GM19438 (cell line): Measurements from ENCODE around the gene LIMA1.

Source experiments
- ATAC-seq: cut with Tn5 transposase; IDR thresholded peaks from one replicate; pipeline ENCODE4 v1.9.1; 2021; ENCODE audit warnings: low read depth; ENCODE audit not compliant: unreplicated experiment

LIMA1 gene

GRCh38 chr12:50192236-50192635 lies 91.1 kb downstream of the LIMA1 start:
- ATAC-seq, result no peak

GRCh38 chr12:50190859-50191258 lies 92.5 kb downstream of the LIMA1 start:
- ATAC-seq, result no peak

GRCh38 chr12:50188875-50189575 lies 94.3 kb downstream of the LIMA1 start:
- no peak for ATAC-seq

DNA sequence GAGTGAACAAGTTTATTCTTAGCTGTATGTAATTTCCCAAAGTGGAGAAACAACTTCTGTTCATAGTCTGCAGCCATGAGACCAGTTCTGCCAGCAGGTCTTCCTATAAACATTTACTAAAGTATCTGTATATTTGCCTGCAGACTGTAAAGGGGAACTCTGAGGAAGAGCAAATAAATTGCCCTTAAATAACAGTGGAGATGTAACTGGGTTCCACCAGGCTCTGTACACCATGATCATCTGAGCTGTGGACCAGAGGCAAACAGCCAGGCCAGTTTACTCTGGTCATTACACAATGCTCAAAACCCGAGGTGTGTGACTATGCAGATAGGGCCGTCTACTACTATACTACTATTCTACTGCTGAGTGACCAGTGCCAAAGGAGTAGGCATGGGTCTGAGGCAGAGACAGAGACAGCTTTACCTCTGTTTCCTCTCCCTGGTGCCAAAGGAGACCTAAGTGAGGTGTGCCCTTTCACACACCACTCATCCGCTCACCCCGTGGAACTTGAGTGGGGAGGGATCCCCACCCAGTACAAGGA lies 95.0 kb downstream of the LIMA1 start:
- ATAC-seq, result no peak

DNA sequence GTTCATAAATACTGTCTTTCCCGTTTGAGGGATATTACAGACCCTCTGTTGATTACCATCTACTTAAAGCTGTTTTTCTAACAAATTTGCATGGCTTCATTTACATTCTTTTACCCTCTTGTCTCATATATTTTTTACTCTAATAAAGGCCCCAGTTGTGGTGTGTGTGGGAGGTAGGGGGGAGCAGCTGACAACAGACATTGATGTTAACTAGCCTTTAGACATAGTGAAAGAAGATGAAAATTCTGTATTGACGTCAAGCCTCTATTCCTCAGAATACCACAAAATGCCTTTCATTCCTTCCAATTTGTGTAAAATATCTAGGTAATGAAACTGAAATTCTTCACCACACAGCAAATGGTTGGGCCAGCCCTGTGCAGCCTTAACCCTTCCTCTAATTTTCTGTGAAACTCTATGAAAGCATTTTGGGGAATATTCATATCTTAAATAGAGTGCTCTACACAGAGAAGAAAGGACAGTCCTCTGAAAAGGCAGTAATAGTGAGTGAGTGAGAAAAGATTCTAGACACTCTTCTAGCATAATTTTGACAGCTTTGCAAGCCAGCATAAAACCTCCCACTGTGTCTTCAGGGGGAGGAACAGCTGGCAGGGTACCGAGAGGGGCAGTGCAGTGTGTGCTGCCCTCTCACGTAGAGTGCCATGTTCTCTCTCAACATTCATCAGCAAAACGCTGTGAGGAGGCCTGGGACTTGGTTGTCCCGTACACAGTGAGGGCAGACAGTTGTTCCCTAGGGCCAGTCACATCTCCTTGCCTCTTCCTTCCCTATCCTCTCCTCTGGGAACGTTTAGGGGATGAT lies 96.0 kb downstream of the LIMA1 start:
- no peak for ATAC-seq

DNA sequence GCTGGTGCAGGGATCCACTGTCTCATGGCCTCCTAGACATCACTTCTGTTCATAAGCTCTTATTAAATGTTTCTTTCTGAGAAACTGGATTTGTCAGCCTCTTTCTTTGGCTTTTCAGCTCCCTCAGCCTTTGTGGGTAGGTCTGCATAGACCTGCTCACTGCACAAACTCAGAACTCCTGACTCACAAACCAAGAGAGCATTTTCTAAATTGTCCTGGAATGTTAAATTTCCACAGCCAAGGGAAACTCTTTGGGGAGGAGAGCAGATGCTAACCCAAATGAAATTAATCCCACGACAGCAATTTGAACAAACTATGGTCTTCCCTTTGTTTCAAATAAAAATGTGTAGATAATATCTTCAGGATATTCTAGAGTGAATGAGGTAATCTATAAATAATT lies 96.6 kb downstream of the LIMA1 start:
- ATAC-seq, result no peak

GRCh38 chr12:50185970-50186663 lies 97.2 kb downstream of the LIMA1 start:
- ATAC-seq, result no peak

DNA sequence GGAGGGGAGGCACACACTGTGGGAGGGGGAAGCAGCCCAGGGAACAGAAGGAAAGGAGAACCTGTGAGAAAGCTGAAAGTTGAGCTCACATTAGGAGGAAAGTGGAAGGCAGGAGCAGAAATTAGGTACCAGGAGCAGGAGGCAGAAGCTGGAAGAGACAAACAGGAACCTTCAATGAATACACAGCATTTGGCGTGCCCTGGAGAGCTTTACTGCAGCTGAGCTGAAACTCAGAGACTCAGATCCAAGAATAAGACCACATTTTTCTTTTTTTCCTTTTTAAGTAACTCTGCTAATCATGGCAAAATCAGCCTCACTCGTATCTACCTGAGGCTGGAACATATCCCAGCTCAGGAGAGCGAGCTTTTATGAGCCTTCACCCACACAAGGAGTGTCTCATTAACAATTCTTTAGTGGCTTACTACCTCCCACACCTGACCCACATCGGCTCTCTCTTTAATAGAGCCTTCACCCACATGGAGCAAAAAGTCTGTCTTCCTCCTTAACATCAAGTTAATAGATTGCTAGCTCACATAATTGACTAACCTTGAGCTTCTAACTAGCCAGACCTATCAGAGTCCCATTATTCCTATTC lies 97.9 kb downstream of the LIMA1 start:
- no peak for ATAC-seq

DNA sequence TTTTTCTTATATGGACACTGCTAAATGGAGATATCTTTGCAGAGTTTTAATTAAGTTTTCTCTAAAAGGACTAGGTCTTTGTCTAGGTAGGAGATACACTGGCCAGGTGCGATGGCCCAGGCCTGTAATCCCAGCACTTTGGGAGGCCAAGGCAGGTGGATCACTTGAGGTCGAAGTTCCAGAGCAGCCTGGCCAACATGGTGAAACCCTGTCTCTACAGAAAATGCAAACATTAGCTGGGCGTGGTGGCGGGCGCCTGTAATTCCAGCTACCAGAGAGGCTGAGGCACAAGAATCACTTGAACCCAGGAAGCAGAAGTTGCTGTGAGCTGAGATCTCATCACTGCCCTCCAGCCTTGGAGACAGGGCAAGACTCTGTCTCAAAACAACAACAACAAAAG lies 99.1 kb downstream of the LIMA1 start:
- no peak for ATAC-seq

GRCh38 chr12:50182461-50182860 lies 100.9 kb downstream of the LIMA1 start:
- no peak for ATAC-seq

- ATAC-seq, result no peak
Measured at GRCh38 chr12:50181691-50182090, 101.6 kb downstream of the LIMA1 start.

DNA sequence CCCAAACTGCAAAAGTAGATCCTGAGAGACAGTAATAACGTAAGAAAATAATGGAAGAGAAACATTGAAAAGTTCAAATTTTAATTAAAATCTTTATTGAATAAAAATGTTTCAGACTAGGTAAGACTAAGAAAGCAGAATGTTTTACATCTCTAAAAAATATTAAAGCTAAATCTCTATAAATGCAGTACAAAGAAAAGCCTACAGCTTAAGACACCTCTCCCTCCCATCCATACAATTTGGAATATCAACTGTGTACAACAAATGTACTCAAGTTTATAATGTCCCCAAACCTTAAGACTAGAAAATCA lies 107.6 kb downstream of the LIMA1 start:
- no peak for ATAC-seq

- no peak for ATAC-seq
Measured at GRCh38 chr12:50174971-50175715, 108.2 kb downstream of the LIMA1 start.

DNA sequence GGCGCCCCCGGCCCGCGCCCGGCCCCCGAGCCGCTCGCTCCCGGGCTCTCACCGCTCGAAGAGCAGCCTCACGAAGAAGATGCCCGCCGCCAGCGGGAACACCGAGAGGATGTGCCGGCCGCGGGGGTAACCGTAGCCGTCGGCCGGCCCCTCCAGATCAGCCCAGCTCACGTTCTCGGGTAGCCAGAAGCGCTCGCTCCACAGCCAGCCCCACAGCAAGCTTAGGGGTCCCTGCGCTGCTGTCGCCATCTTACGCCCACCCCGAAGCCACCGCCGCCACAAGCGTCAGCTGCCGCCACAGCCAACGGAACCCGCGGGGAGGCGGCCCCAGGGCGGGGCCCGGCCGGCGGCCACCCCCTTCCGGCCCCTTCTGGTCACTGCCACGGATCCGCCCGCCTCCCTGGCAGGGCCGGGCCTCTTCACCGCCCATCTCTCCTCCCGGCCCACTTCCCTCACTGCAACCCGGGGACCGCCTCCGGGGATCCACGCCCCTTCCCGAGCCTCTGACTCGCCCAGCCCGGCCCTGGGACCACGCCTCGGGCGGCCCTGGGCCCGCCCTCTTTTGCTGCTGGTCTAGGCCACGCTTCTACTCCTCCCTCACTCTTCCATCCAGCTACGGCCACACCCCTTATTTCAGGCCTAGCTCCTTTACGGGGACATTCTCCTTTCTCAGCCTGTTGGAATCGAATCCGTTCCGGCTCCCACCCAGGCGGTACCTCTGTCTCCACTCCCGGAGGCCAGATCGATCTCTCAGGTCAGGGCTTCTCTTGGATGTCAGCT lies 116.1 kb downstream of the LIMA1 start, which contains the start of gene CERS5:
Gene CERS5 (minus strand): TSS at position 321 of the 780 bp plus-strand sequence. CDS start 72 bp downstream, at position 249.
- peak; percentile 97 for ATAC-seq

- no peak for ATAC-seq
Measured at GRCh38 chr12:50166799-50167048, 116.6 kb downstream of the LIMA1 start.

DNA sequence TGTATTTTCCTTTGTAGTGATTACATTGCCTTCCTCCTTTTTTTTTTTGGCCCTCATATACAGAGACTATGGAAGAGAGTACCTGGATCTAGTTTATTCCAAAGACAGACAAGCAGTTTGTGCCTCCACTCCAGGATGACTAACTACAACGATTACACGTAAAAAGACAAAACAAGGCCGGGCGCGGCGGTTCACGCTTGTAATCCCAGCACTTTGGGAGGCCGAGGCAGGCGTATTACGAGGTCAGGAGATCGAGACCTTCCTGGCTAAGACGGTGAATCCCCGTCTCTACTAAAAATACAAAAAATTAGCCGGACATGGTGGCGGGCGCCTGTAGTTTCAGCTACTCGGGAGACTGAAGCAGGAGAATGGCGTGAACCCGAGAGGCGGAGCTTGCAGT lies 118.4 kb downstream of the LIMA1 start:
- no peak for ATAC-seq

GRCh38 chr12:50162230-50162629 lies 121.1 kb downstream of the LIMA1 start:
- no peak for ATAC-seq

GRCh38 chr12:50160643-50161042 lies 122.7 kb downstream of the LIMA1 start:
- ATAC-seq, result no peak

DNA sequence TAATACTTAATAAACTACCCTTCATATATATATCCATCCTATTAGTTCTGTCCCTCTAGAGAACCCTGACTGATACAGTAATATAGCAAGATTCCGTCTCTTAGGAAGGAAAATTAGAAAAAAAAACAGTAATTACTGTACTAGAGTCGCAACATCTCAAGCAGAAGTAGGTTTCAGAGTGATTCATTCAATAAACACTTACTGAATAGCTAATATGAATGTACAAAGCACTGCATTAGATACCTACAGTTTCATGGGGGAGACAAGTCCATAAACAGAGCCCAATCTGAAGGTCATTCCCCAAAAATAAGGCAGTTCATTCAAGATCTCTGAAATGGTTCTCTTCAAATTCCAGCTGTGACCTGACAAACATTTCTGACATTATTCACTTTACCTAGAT lies 126.1 kb downstream of the LIMA1 start:
- ATAC-seq, result no peak

DNA sequence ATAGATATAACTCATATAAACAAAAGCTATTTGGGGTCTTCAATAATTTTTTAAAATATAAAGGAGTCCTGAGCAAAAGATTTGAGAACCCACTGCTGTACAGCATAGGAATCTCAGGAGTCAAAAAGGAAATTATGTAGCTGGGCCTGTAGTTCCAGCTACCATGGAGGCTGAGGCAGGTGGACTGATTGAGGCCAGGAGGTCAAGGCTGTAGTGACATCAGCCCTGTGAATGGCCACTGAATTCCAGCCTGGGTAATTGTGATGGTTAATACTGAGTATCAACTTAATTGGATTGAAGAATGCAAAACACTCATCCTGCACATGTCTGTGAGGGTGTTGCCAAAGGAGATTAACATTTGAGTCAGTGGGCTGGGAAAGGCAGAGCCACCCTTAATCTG lies 126.7 kb downstream of the LIMA1 start:
- ATAC-seq, result no peak
